GM12878 (cell line): ENCODE data around the gene PLRG1. TPM values are rescaled to one million over a fixed set of nuclear protein-coding genes. Genes with fewer than 3 reads are reported as not detected.

Experiments used
- ATAC-seq: fragments of 200-7000 bp; cut with Tn5 transposase; 3 replicates; pipeline ENCODE4 v1.9.1; 2020; ENCODE audit warnings: mild to moderate bottlenecking, moderate library complexity
- BruUV-seq: library from RNA; stranded (reverse); fragments of 400-500 nt; replicated peaks from 2 replicates; lab custom pipeline; 2021; lab: Mats Ljungman, UMichigan
- CTCF ChIA-PET: fragments of 300-600 bp; sonication (Branson Sonifier 250); formaldehyde crosslinking; extraction: SDS; loops from one replicate; lab custom pipeline; 2021; ENCODE audit warnings: inconsistent platforms; lab: Yijun Ruan, JAX
- POLR2A ChIA-PET: fragments of 350-600 bp; formaldehyde crosslinking; extraction: SDS; loops from one replicate; lab custom pipeline; 2021; ENCODE audit warnings: inconsistent platforms; lab: Charles Lee
- RAD21 ChIA-PET: fragments of 300-600 bp; sonication (Branson Sonifier 250); formaldehyde crosslinking; loops from one replicate; lab custom pipeline; 2023; ENCODE audit warnings: antibody characterized with exemption; ENCODE audit not compliant: unreplicated experiment; lab: Charles Lee
- SMC1A ChIA-PET: fragments of 300-600 bp; sonication (Branson Sonifier 250); formaldehyde crosslinking; loops from one replicate; lab custom pipeline; 2023; ENCODE audit not compliant: unreplicated experiment, uncharacterized antibody; lab: Charles Lee
- DNase-seq: peaks from one replicate; pipeline ENCODE4 v3.0.0-alpha.2; 2011; ENCODE audit warnings: low read depth, low spot score
- FAIRE-seq: peaks from 3 replicates; lab custom pipeline; 2011; peaks lifted over from hg19 to GRCh38; lab: Jason Lieb, UNC
- H2AFZ ChIP-seq: 2 replicates; pipeline ENCODE4 v1.6.0; 2011; ENCODE audit warnings: low read depth, low read length, control low read depth; ENCODE audit not compliant: control insufficient read depth
- H3K27ac ChIP-seq: 2 replicates; pipeline ENCODE4 v1.5.1; 2011; ENCODE audit warnings: control low read depth; ENCODE audit not compliant: control insufficient read depth, insufficient read depth
- H3K27me3 ChIP-seq, 2 experiments: replicated peaks in 1 of 2; 2 replicates each; pipeline versions ENCODE4 v1.6.0 to v1.6.1; 2011; ENCODE audit warnings: low read length in 1 of 2; ENCODE audit not compliant: control insufficient read depth in 2 of 2, insufficient read depth in 2 of 2
- H3K36me3 ChIP-seq, 2 experiments: 2 replicates each; pipeline ENCODE4 v1.5.1; 2011; ENCODE audit warnings: low read length in 1 of 2; ENCODE audit not compliant: control insufficient read depth in 2 of 2, insufficient read depth in 2 of 2
- H3K4me1 ChIP-seq: 2 replicates; pipeline ENCODE4 v1.6.1; 2011; ENCODE audit warnings: mild to moderate bottlenecking, low read length, moderate library complexity, mixed read lengths; ENCODE audit not compliant: control insufficient read depth, insufficient read depth
- H3K4me2 ChIP-seq: 2 replicates; pipeline ENCODE4 v1.6.0; 2011; ENCODE audit warnings: control low read depth; ENCODE audit not compliant: control insufficient read depth, insufficient read depth
- H3K4me3 ChIP-seq: fragments of 200-600 bp; sonication (generic); 2 replicates; pipeline ENCODE4 v1.5.1; 2016
- H3K79me2 ChIP-seq: 2 replicates; pipeline ENCODE4 v1.6.0; 2011; ENCODE audit warnings: low read length; ENCODE audit not compliant: control insufficient read depth, insufficient read depth
- H3K9ac ChIP-seq: 2 replicates; pipeline ENCODE4 v1.8.0; 2011; ENCODE audit warnings: low read length, control low read depth, mixed read lengths; ENCODE audit not compliant: control insufficient read depth, insufficient read depth
- H3K9me3 ChIP-seq: replicated peaks from 3 replicates; pipeline ENCODE4 v1.5.1; 2011; ENCODE audit warnings: mild to moderate bottlenecking, low read length; ENCODE audit not compliant: control insufficient read depth, insufficient read depth
- H4K20me1 ChIP-seq: 2 replicates; pipeline ENCODE4 v1.6.0; 2011; ENCODE audit not compliant: control insufficient read depth, insufficient read depth
- CBX3 ChIP-seq: fragments of 200-600 bp; sonication (generic); IDR thresholded peaks from 2 replicates; pipeline ENCODE4 v1.6.1; 2016; ENCODE audit warnings: low read depth, borderline replicate concordance
- CHD2 ChIP-seq: IDR thresholded peaks from 2 replicates; pipeline ENCODE4 v1.6.1; 2011; ENCODE audit warnings: low read depth, low read length, improper control_type of control experiment, borderline replicate concordance
- CREB1 ChIP-seq: IDR thresholded peaks from 2 replicates; pipeline ENCODE4 v1.6.1; 2012; ENCODE audit warnings: low read depth, mild to moderate bottlenecking, inconsistent platforms
- EZH2 ChIP-seq: IDR thresholded peaks from 2 replicates; pipeline ENCODE4 v1.6.1; 2012; ENCODE audit warnings: low read depth, mild to moderate bottlenecking, control low read depth, inconsistent platforms, low read length, borderline replicate concordance; ENCODE audit not compliant: control insufficient read depth
- HDAC2 ChIP-seq: fragments of 200-600 bp; sonication (generic); IDR thresholded peaks from 2 replicates; pipeline ENCODE4 v1.6.1; 2017
- IKZF2 ChIP-seq, 2 experiments: fragments of 450-650 bp; IDR thresholded peaks; 2 replicates each; pipeline ENCODE4 v1.6.1; 2017; ENCODE audit warnings: mild to moderate bottlenecking in 2 of 2, moderate library complexity in 2 of 2
- KAT2A ChIP-seq: conservative IDR thresholded peaks from 2 replicates; pipeline ENCODE4 v1.6.1; 2011; ENCODE audit warnings: low read depth, low read length; ENCODE audit not compliant: control insufficient read depth
- PAX5 ChIP-seq: IDR thresholded peaks from 2 replicates; pipeline ENCODE4 v1.6.1; 2011; ENCODE audit warnings: low read depth, low read length, borderline replicate concordance
- RFX5 ChIP-seq: IDR thresholded peaks from 2 replicates; pipeline ENCODE4 v1.6.1; 2011; ENCODE audit warnings: low read depth, low read length, improper control_type of control experiment
- SREBF1 ChIP-seq: IDR thresholded peaks from 2 replicates; pipeline ENCODE4 v1.6.1; 2012; ENCODE audit warnings: mild to moderate bottlenecking, low read length
- SRF ChIP-seq, 2 experiments: IDR thresholded peaks; 2 replicates each; pipeline ENCODE4 v1.6.1; 2011; ENCODE audit warnings: low read depth in 2 of 2, low read length in 2 of 2, mild to moderate bottlenecking in 1 of 2, moderate library complexity in 1 of 2
- TBL1XR1 ChIP-seq: IDR thresholded peaks from 2 replicates; pipeline ENCODE4 v1.6.1; 2012; ENCODE audit warnings: low read depth, low read length, improper control_type of control experiment
- ZNF622 ChIP-seq: fragments of 450-650 bp; IDR thresholded peaks from 2 replicates; pipeline ENCODE4 v1.6.1; 2017; ENCODE audit warnings: mild to moderate bottlenecking, inconsistent platforms
- WGBS: methylation state at CpG from one replicate; pipeline ENCODE4 v1.1.6; 2016; ENCODE audit warnings: low lambda C conversion rate; ENCODE audit not compliant: insufficient replicate concordance, insufficient coverage; ENCODE audit errors: missing lambda C conversion rate; 5-methylcytosine and 5-hydroxymethylcytosine counted together
- in situ Hi-C: fragments of 300-500 bp; cut with MboI; formaldehyde crosslinking; loops from 9 replicates; pipeline ENCODE4 v1.14.3; 2018; ENCODE audit warnings: mixed read lengths
- intact Hi-C: fragments of 100-400 bp; cut with micrococcal nuclease; formaldehyde crosslinking; loops from one replicate; pipeline ENCODE4 v1.14.2; 2022; ENCODE audit not compliant: unreplicated experiment
- polyA plus RNA-seq, 11 experiments: library from polyadenylated mRNA; depleted of rRNA in 4 of 11; unstranded in 6 of 11; stranded (reverse) in 5 of 11; fragments of >200 nt; fragmentation: Nextera tagmentation in 4 of 11; fragmentation: Illumina TruSeq in 1 of 11; extraction: Ambion mirVana in 4 of 11; extraction: Trizol in 1 of 11; gene quantifications; 1 replicate in 1 of 11; 2 replicates in 10 of 11; pipeline versions ENCODE4 v1.2.1 to v1.2.3, GENCODE V29; 2011 to 2016; ENCODE audit warnings: inconsistent platforms in 2 of 11, missing spikeins in 2 of 11, low read depth in 1 of 11
- total RNA-seq, 4 experiments: library from RNA; depleted of rRNA in 3 of 4; stranded (reverse); fragments of >200 nt in 3 of 4; fragmentation: Illumina TruSeq in 1 of 4; extraction: Trizol in 1 of 4; gene quantifications; 2 replicates each; pipeline versions ENCODE4 v1.2.1 to v1.2.3, GENCODE V29; 2013 to 2021
- TF ChIP-seq, protein P1 (sequence below): fragments of 450-650 bp; IDR thresholded peaks from 2 replicates; pipeline ENCODE4 v1.6.1; 2017; ENCODE audit warnings: mild to moderate bottlenecking, low read depth, inconsistent platforms; ENCODE audit not compliant: poor library complexity, severe bottlenecking
- TF ChIP-seq, protein P2 (sequence below): fragments of 150-350 bp; IDR thresholded peaks from 2 replicates; pipeline ENCODE4 v1.6.1; 2014; ENCODE audit warnings: mild to moderate bottlenecking, low read depth, low read length
- TF ChIP-seq, protein P3 (sequence below): IDR thresholded peaks from 2 replicates; pipeline ENCODE4 v1.6.1; 2011; ENCODE audit warnings: borderline replicate concordance, low read depth, mild to moderate bottlenecking, moderate library complexity, low read length; ENCODE audit not compliant: insufficient read depth, poor library complexity, severe bottlenecking

The PLRG1 gene
- total and polyA plus RNA-seq, 10 of the 15 experiments (the other 5 are each of a cell fraction or from before 2014, with no cell fraction given) = 54.7 to 182 (median 111) TPM

DNA sequence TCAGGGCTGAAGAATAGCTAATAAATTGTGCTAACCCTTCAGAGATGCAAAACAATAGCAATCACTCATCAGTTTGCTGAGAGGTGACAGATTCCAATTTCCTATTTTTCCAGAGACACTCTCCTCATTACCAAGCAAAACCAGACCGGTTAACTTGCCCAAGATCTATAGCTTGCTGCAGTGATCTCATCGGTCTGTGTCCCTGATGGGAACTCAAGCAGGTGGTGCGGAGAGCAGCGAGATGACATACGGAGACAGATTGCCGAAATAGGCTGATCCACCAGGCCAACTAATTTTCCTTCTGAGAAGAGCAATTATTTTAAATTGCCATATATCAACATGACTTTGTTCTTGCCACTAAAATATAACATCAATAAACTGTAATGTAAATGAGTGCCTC is 48.1 kb downstream of the PLRG1 start:
- TF ChIP-seq IKZF2 (IDR thresholded peaks at IDR 0.05) = no peak
- no peak for TF ChIP-seq SREBF1
- TF ChIP-seq CHD2 = no peak
- no peak for TF ChIP-seq TBL1XR1
- TF ChIP-seq, protein P1, sequence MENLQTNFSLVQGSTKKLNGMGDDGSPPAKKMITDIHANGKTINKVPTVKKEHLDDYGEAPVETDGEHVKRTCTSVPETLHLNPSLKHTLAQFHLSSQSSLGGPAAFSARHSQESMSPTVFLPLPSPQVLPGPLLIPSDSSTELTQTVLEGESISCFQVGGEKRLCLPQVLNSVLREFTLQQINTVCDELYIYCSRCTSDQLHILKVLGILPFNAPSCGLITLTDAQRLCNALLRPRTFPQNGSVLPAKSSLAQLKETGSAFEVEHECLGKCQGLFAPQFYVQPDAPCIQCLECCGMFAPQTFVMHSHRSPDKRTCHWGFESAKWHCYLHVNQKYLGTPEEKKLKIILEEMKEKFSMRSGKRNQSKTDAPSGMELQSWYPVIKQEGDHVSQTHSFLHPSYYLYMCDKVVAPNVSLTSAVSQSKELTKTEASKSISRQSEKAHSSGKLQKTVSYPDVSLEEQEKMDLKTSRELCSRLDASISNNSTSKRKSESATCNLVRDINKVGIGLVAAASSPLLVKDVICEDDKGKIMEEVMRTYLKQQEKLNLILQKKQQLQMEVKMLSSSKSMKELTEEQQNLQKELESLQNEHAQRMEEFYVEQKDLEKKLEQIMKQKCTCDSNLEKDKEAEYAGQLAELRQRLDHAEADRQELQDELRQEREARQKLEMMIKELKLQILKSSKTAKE = no peak
- no peak for TF ChIP-seq ZNF622
- TF ChIP-seq, protein P2, sequence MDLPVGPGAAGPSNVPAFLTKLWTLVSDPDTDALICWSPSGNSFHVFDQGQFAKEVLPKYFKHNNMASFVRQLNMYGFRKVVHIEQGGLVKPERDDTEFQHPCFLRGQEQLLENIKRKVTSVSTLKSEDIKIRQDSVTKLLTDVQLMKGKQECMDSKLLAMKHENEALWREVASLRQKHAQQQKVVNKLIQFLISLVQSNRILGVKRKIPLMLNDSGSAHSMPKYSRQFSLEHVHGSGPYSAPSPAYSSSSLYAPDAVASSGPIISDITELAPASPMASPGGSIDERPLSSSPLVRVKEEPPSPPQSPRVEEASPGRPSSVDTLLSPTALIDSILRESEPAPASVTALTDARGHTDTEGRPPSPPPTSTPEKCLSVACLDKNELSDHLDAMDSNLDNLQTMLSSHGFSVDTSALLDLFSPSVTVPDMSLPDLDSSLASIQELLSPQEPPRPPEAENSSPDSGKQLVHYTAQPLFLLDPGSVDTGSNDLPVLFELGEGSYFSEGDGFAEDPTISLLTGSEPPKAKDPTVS = no peak
- TF ChIP-seq HDAC2 = no peak
- no peak for TF ChIP-seq EZH2
- TF ChIP-seq RFX5 = no peak
- TF ChIP-seq, protein P3, sequence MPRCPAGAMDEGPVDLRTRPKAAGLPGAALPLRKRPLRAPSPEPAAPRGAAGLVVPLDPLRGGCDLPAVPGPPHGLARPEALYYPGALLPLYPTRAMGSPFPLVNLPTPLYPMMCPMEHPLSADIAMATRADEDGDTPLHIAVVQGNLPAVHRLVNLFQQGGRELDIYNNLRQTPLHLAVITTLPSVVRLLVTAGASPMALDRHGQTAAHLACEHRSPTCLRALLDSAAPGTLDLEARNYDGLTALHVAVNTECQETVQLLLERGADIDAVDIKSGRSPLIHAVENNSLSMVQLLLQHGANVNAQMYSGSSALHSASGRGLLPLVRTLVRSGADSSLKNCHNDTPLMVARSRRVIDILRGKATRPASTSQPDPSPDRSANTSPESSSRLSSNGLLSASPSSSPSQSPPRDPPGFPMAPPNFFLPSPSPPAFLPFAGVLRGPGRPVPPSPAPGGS = no peak
- no peak for TF ChIP-seq SRF (IDR thresholded peaks at IDR 0.05; ENCODE audit: low read depth in 2 of 2, low read length in 2 of 2)
- no peak for TF ChIP-seq CREB1
- TF ChIP-seq CBX3 = no peak
- TF ChIP-seq KAT2A = no peak
- TF ChIP-seq PAX5 = no peak
- Histone ChIP-seq H3K4me1 (no peaks in the 10 kb centered on the region), H3K36me3 (no peaks in the 10 kb centered on the region), H3K27ac (no peak overlapping the region), H3K27me3 (peaks cover 0 to 5% of the 10 kb centered on the region in 2 experiments; a peak in 2 of 4 replicates), H2AFZ (no peak overlapping the region), H3K4me2 (no peak overlapping the region), H3K9ac (no peak overlapping the region), H4K20me1 (no peaks in the 10 kb centered on the region), H3K79me2 (no peaks in the 10 kb centered on the region), H3K9me3 (no peaks in the 10 kb centered on the region), H3K4me3 (no peak overlapping the region)
- in situ Hi-C loops (loop anchor here (10.0 kb wide), 1 partner anchor 177 kb away; no protein-coding TSS in a partner anchor), intact Hi-C loops (loop anchor here (5.0 kb wide), 1 partner anchor 85 kb away; no protein-coding TSS in a partner anchor)
- 54% methylated on average over 6 of the region's 6 CpGs for WGBS
- no TSS peak for BruUV-seq
- ChIA-PET RAD21 (interaction anchor here (1.5 kb wide), 1 partner anchor 86 kb away, joined by 3 read pairs; no protein-coding TSS in a partner anchor), POLR2A (no interaction called here), CTCF (interaction anchor here (1.0 to 2.7 kb wide), 7 partner anchors 13 to 172 kb away, joined by 3 to 10 read pairs (median 3); no protein-coding TSS in a partner anchor), SMC1A (interaction anchor here (0.9 kb wide), 1 partner anchor 116 kb away, joined by 3 read pairs; no protein-coding TSS in a partner anchor)
- DNase-seq (no peak), ATAC-seq (no peak), FAIRE-seq (no peak)
